Cardiac septum (tissue), 1 donor: ENCODE measurements around the gene PROX1. TPM values are rescaled to one million over a fixed set of nuclear protein-coding genes. Genes with fewer than 3 reads are reported as not detected.

Source experiments
- DNase-seq: peaks from one replicate; pipeline ENCODE4 v3.0.0-alpha.2; 2020; ENCODE audit warnings: low spot score
- intact Hi-C: fragments of 100-400 bp; cut with DNase I; formaldehyde crosslinking; loops from one replicate; pipeline ENCODE4 v1.14.0; 2022
- total RNA-seq: library from RNA; stranded (reverse); fragmentation: NEBNext Ultra II Directional; extraction: Animal tissue kit (Norgen Biotek cat#: 25700); gene quantifications from one replicate; pipeline ENCODE4 v1.2.1, GENCODE V29; 2021
- donor health status: DM: no; HTN: no; CAD: no.

The PROX1 gene
- total RNA-seq, 1 donor from 2014 or later = 110 TPM

DNA sequence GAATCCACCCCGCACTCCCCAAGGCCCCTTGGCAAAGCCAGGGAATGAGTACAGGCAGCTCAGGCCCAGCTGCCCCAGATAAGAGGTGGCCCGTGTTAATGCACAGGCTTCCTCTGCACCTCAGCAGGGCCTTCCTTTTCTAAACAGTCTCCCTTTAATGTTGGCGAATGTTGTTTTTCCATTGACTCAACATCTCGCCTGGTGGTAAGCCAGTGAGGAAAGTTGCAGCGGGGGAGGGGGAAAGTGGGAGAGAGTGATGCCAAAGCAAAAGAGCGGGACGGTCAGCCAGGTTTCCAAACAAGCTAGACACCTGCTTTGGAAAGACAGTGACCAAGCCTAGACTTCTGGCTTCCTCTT is 10.3 kb upstream of the PROX1 start:
- no peak for DNase-seq
- intact Hi-C loops = loop anchor here (5.0 kb wide), 1 partner anchor 410 kb away; no protein-coding TSS in a partner anchor

DNA sequence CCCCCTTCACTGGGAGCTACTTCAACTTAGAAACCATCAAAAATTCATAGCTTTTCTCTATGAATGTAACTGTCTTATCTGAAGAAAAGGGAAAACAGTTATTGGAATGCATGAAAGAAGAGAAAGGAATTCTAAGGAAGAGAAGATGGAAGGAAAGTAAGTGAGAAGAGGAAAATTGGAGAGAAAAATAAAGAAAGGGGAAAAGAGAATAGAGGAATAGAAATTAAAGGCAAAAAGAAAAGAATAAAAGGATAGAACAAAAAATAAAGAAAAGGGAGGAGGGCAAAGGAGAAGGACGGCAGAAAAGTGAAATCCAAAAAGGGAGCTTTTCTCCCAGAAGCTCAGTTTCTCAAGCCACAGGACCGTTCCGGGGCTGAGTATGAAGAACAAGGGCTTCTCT is 9.9 kb upstream of the PROX1 start:
- DNase-seq = no peak
- intact Hi-C loops = loop anchor here (5.0 kb wide), 1 partner anchor 411 kb away; no protein-coding TSS in a partner anchor

DNA sequence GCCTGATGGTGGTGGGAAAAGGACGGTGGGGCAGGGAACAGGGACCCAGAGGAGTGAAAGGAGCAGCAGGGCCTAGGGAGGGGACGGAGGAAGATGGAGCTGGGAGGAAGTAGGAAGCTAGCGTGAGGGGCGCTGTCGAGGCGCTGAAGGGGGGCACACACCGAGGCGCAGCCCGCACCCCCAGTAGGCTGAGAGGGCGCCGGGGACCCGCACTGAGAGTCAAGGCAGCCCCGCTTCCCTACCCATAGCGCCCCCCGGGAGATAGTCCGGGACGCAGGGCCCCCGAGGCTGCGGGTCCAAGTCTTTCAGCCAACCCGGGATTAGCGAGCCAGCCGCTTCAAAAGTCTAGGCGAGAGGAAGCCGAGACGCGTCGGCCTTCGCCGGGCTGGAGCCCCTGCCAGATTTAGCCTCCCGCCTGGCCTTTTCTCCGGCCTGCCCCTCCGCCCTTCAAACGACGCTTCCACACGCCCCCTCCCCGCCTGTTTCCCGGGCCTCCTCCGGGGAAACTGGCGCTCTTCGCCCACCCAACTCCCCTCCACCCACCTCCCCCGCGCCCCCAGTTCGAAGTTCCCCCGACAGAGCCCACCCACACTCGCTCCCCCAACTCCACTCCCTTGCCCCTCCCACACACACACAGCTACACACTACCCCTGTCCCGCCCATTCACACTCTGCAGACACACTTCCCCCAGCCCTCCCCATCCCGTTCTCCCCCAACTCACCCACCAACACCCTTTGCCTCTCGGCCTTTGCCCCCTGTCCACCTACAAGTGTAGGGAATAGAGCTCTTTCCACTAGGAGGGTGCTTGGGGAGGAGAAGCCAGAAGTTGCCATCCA is 7.8 kb upstream of the PROX1 start:
- no peak for DNase-seq
- intact Hi-C loops = loop anchor here (5.0 to 10.0 kb wide), 3 partner anchors 43 to 735 kb away; no protein-coding TSS in a partner anchor

DNA sequence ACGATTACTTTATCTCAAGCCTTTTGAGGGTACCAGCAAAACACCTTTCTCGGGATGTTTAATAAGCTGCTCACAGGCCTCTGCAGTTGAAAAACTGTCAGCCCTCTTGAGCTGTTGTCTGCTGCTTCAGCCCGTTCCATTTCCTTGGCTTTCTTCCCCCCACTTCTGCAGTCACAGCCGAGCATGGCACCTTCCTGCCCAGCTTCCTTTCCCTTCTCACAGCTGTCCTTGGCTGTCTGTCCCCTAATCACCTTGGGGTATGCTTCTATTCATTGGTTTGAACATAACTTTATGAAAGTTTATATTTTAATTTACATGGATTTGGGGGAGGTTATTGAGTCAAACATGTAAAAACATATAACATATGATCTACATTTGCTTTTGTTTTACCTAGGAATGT is 6.9 kb upstream of the PROX1 start:
- intact Hi-C loops = loop anchor here (5.0 to 10.0 kb wide), 2 partner anchors 44 to 736 kb away; no protein-coding TSS in a partner anchor
- no peak for DNase-seq

DNA sequence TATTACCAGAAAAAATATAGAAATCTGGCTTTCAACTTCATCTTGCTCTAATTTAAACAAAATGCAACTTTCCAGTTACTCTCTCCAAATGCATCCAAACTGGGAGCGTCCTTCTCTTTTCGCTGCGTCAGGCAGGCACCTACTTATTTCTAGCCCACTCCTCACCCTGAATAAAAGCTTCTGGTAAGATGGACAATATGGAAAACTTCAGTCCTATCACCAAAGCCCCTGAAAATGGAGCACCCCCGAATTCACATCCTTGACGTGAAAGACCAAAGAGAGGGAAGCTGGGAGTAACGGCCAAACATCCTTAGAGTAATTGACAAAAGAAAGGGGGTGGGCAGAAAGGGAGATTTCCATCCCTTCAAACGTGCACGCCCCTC is 5.5 kb upstream of the PROX1 start:
- DNase-seq = no peak
- intact Hi-C loops = loop anchor here (2.0 to 10.0 kb wide), 3 partner anchors 45 to 737 kb away; no protein-coding TSS in a partner anchor

DNA sequence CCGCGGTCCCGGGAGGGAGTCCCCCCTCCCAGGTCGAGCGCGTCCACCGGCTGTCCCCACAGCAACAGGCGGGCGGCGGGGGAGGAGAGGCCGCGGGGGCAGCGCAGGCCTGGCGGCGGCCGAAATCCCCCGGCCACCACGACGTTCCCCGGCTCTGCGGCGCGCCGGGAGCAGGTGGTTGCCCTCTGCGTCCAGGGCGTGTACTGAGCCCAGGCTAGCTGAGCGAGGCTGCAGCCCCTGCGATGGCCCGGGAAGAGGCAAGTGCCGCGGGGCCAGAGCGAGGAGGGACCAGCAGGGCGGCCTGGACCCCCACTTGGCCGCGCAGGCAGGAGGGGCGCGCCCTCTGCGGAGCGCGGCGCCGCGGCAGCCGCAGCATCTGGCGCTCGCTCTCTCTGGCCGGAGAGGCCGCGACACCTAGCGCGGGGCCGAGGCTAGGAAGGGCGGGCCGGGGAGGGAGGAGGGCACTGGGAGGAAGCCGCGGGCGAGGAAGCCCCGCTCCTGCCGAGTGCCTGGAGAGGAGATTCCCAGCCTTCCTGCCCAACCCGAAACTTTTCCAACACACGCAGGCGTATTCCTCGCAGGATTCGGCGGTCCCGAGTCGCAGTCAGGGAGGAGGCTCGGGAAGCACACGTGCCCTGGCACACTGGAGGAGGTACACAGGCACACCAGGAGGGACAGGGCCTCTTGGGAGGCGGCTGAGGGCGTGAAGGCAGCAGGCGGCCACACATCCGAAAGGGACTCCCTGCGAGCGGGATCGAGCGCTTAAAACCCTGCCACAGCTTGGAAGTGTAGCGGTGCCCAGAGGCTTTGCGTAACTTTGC is 4.9 kb upstream of the PROX1 start:
- intact Hi-C loops = loop anchor here (2.0 to 10.0 kb wide), 3 partner anchors 46 to 738 kb away; no protein-coding TSS in a partner anchor
- DNase-seq = no peak

DNA sequence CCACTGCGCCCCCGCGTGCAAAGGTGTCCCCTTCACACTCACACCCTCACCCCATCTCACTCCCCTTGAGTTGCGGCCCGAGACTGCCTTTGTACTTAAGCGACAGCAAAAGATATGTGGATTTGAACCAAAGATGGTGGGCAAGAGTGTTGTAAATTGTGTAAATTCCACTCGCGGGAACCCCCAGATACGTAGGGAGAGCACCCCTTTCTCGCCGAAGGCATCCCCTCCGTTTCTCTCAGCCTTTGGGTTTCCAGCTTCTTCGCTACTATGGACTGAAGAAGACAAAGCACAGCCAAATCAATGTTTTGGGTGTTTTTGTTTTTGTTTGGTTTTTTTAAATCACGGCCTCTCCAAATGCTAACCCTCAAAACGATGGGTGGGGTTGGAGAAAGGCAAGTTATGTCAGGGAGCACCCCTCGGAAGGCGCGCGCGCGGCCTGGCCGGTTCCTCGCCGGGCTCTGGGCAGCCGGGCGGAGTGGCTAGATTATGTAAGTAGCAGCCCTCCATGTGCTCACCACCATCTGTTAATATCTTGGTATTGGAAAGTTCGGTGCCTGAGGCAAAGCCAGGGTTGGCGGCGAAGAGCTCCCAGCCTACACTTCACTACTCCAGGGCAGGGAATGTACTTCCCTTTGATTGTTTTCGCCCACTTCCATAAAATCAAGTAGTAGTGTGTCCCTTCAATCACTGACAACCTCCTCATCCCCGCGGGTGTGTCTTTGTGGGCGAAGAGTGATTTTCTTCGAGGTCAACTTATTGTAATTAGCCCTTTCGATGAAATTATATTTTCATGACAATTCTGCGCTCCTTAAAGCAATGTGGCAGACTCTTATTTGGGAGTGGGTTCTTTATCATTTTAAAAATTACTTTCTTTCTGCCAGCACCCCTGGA is 4.0 kb upstream of the PROX1 start:
- no peak for DNase-seq
- intact Hi-C loops = loop anchor here (2.0 to 10.0 kb wide), 3 partner anchors 46 to 739 kb away; no protein-coding TSS in a partner anchor

DNA sequence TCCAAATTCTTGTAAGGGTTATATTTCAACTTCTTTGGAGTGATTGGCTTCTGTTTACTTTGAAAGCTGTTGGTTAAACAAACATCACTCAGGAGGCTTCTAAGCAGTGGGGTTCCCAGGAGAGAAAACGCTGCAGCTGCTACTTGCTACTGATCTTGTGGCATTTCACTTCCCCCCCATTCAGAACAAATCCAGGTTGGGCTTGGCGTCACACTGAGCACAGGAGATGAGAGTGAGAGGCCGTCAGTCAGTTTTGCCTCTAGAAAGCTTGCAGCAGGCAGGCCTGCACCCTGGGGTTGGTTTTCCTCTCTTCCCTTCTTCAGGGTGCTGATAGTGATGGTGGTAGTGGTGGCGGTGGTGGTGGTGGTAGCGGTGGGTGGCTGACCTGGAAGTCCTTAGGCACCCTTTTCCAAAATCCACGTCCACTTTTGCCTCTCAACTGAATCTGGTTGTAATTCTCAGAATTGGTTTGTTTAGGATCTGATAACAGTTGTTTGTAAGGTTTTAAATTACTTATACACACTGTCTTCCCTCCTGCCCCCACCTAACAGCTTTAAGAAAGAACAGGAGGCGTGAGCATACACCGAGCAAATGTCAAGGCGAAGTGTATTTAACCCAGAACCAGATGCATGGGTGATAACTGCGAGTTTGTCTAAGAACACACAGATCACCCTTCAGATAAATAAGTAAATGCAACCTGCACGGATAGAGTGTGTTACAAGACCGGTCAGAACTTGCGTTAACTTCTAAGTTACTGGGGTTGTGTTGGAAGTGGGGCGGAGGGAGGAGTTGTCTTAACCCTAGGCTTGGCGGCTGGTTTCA is 3.2 kb upstream of the PROX1 start:
- no peak for DNase-seq
- intact Hi-C loops = loop anchor here (5.0 to 10.0 kb wide), 2 partner anchors 47 to 740 kb away; no protein-coding TSS in a partner anchor

DNA sequence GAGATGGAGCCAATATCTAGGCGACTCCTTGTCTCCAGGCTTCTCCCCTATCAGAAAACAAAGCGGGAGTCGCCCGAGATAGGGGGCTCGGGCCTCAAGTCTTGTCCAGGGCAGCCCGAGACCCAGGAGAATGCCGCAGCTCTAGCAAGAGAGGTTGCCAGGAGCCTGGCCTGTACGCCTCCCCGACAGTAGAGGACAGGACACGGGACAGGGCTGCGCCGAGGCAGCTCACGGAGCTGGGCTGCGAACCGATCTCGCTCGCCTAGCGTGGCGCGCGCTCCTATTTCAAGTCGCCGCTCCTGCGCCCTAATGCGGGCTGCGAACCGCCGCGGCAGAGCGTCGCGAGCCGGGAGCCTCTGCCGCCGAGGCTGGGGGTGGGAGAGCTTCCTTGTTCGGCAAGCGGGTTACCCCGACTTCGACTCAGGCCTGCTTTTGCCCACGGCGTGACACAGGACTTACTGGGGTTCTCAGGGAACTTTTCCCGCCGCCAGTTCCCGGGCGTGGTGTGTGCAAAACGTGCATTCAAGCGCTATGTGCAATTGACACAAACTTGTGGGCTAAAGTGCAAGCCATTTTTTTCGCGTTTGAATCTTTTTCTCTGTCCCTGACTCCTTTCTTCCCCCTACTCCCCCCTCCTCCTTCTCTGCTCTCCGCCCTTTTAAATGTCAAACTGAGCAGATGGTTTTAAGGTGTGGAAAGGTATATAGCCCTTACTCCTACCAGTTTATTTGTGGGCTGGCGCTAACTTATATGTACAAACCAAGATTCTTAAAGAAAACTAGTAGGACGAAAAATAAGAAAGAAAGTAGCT is 2.4 kb upstream of the PROX1 start:
- DNase-seq = no peak
- intact Hi-C loops = loop anchor here (10.0 kb wide), 1 partner anchor 741 kb away; no protein-coding TSS in a partner anchor

DNA sequence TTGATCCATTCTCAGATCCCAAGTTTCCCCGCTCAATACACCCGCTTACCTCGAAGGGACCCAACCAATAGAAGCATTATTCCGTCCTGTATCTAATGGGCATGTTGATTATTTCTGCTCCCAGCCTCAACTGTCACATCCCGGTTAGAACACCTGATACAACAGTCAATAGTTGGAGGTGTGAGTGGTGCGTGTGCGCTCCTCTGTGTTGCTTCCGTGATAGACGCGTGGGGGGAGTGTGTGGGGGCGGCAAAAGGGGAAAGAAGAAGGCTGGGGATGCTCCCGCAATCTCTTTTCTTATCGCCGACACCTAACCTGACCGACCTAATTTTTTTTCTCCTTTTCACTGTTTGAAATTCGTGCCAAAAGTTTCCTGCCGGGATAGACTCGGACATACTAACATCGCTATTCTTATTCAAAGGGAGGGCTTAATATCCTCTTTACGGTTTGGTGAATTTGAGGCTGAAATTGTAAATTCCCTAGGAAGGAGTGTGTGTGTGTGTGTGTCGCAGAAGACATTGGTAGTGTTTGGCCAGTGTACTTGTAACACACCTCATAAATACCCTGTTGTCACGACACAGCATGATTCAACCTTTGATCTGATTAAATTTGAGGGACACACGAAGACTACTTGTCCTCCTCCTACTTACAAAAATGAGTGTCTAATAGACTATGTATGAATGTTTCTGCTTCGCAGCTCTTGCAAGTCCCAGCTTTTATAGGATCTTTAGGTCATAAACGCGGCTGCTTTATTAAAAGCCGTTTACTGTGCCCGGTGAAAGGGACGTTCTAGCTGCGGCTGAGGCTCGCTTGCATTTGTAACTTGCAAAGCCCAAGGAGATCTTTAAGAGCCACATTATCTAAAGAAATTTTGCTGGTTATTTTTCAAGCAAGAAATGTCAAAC is 1.5 kb upstream of the PROX1 start:
- intact Hi-C loops = loop anchor here (10.0 kb wide), 1 partner anchor 741 kb away; no protein-coding TSS in a partner anchor

DNA sequence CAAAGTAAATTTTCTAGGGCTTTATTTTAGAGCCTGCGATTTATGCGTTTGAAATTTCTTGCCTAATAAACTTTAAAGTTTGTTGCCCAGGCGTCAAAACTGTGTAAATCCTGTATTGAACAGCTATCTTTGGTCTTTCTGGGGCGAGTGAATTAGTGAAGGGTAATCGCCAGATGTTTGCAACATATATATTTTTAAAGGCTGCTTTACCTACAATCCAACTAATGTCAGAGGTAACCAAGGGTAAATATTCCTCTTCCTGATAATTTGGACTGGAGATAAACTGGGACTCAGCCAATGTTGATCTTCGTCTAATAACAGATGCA is 885 bp upstream of the PROX1 start:
- intact Hi-C loops = loop anchor here (10.0 kb wide), 1 partner anchor 742 kb away; no protein-coding TSS in a partner anchor
- no peak for DNase-seq

More for the DNA sequence above, 1.5 kb upstream of the PROX1 start:
- DNase-seq = no peak

DNA sequence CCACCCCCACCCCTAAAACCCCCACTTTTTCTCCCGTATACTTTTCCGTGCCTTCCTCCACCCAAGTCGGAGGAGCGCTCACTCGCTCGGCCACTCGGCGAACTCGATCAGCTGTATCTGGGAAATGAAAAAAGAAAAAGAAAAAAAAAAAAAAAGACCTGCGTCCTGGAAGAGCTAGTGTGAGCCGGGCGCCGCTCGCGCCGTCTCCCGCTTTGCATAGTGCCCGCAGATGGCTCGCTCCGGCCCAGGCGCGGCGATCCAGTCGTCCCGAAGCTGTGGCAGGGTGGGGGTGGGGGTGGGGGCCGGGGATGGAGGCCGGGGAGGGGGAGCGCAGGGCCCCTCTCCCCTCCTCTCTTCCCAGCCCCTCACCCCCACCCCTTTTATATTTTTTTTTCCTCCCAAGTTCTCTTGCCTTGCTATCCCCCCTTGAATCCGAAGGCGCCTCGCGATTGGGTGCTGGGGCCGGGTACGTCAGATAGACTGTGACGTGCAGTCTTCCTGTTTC is 299 bp upstream of the PROX1 start:
- intact Hi-C loops = loop anchor here (10.0 kb wide), 1 partner anchor 743 kb away; no protein-coding TSS in a partner anchor

DNA sequence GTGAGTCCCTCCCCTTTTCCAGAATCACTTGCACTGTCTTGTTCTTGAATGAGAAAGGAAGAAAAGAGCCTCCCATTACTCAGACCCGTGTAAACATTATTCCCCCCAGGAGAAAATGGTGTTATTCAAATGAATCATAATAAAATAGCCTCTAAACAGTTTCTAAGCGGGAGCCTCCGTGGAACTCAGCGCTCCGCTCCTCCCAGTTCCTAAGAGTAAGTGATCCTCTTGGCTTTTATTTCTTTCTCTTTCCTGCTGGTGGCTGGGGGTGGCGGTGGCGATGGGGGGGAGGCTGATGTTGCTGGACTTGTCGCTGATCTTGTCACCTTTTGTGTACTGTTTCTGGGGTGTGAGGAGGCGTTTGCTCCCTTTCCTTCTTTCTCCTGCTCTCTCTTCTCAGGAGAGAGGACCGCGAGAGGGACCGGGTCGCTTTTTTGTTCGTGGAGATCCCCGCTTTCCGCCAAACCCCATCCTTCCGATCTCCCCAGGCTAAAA is 781 bp downstream of the PROX1 start:
- DNase-seq = no peak
- intact Hi-C loops = loop anchor here (2.0 to 10.0 kb wide), 3 partner anchors 42 to 744 kb away; no protein-coding TSS in a partner anchor

More for the DNA sequence above, 299 bp upstream of the PROX1 start:
- DNase-seq = peak; percentile 86

DNA sequence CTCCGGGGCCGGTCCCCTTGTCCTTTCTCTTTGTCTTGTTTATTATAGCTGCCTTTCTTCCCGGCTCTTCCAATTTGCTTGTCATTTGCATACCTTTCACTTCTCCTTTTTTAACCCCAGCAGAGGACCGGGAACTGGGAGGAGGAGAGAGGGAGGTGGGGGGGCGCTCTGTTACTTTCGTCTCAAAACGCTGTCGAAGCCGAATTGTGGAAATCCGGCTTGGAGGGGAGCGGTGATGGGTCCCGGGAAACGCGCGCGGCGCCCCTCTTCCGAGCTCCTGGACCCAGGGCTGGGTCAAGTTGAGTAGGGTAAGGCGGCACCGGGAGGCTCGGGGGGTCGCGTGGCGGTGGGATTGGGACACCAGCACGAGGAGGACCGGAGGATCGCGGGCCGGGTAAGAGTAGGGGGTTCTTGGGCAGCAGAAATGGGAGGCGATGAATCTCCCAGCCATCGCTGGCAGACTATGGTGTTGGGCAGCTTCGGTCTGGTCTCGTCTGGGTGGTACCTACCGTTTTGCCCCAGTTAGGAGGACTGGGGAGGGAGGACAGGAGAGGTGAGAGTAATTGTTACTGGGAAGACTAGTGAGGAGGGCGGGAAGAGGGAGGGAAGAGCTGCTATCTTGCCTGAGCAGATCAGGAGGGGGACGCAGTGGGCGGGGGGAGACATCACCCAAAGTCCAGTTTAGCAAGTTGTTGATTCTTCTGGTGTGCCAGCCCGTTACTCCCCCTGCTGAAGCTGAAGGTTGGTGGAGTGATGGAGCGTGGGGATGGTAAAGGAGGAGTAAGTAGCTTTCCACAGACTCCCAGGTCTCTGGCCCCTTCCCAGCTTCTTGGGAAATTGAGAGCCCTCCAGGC is 1.5 kb downstream of the PROX1 start:
- DNase-seq = no peak
- intact Hi-C loops = loop anchor here (2.0 to 10.0 kb wide), 3 partner anchors 42 to 744 kb away; no protein-coding TSS in a partner anchor

DNA sequence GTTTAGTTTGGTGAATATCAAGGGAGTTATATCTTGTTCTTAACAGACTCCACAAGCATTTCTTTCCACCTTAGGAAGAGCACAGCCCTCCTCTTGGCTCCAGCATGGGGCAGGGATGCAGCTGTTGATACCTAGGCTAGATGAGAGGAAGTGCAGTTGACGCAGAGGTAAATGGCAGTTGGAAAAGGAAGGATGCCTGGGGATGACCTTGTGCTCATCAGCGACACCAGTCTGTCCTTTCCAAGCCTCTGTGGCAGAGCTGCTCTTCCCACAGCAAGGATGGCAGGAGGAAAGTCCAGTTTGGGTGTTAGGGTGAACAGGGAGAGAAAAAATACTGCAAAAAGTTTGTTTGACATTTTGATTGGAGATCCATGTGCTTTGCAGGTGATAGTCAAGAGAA is 6.2 kb downstream of the PROX1 start:
- intact Hi-C loops = no loop called here
- DNase-seq = no peak
